Gastrocnemius medialis (tissue), 4 donors: ENCODE results near the gene FXYD4.

Source experiments
- POLR2A ChIP-seq, 2 donors: fragments of 450-650 bp; IDR thresholded peaks; one replicate each; pipeline ENCODE4 v1.6.1; 2017; ENCODE audit warnings: antibody characterized with exemption in 2 of 2, mild to moderate bottlenecking in 2 of 2, moderate library complexity in 2 of 2
- TF ChIP-seq, protein P1 (sequence below), 5 experiments: fragments of 450-650 bp in 3 of 5; fragments of 200-600 bp in 2 of 5; sonication (generic) in 2 of 5; IDR thresholded peaks in 4 of 5; conservative IDR thresholded peaks in 1 of 5; 1 replicate in 4 of 5; 2 replicates in 1 of 5; pipeline ENCODE4 v1.5.1; 2016 to 2019; ENCODE audit warnings: antibody characterized with exemption in 5 of 5, mild to moderate bottlenecking in 3 of 5, moderate library complexity in 3 of 5

DNA sequence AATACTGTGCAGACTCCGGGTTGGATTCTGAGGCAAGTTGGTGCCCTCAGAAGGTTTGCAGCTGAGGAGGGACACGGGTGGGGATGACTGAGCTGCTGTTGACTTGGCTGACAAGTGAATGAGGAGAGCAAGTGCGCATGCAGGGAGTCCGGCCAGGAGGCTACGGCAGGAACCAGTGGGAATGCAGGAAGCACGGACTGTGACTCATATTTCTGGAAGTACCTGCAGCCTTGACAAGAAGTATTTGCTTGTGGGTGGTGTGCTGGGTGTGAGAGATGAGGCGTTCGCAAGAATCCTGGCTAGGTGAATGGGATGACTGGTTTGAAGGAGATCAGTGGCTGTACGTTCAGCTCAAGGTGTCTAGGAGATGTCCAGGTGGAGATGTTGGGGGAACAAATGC is 30.8 kb upstream of the FXYD4 start:
- TF ChIP-seq POLR2A (IDR thresholded peaks at IDR 0.05): no peak
- TF ChIP-seq, protein P1, sequence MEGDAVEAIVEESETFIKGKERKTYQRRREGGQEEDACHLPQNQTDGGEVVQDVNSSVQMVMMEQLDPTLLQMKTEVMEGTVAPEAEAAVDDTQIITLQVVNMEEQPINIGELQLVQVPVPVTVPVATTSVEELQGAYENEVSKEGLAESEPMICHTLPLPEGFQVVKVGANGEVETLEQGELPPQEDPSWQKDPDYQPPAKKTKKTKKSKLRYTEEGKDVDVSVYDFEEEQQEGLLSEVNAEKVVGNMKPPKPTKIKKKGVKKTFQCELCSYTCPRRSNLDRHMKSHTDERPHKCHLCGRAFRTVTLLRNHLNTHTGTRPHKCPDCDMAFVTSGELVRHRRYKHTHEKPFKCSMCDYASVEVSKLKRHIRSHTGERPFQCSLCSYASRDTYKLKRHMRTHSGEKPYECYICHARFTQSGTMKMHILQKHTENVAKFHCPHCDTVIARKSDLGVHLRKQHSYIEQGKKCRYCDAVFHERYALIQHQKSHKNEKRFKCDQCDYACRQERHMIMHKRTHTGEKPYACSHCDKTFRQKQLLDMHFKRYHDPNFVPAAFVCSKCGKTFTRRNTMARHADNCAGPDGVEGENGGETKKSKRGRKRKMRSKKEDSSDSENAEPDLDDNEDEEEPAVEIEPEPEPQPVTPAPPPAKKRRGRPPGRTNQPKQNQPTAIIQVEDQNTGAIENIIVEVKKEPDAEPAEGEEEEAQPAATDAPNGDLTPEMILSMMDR (IDR thresholded peaks at IDR 0.05 in 4 of 5, conservative IDR thresholded peaks at IDR 0.05 in 1 of 5): no peak
